Fibroblast of lung (primary cell): Measurements from ENCODE around the gene OTOG. TPM values are rescaled to one million over a fixed set of nuclear protein-coding genes. Genes with fewer than 3 reads are reported as not detected.
A peak's percentile ranks its signal among the peaks of the same experiment; 100 is the strongest.

Experiments used
- DNase-seq, 2 donors: peaks; one replicate each; pipeline versions ENCODE4 v3.0.0 to v3.0.0-alpha.2; 2010; ENCODE audit warnings: low read depth in 2 of 2
- H2AFZ ChIP-seq: 2 replicates; pipeline ENCODE4 v1.5.1; 2012; ENCODE audit warnings: low read length, control low read depth, inconsistent platforms
- H3K27ac ChIP-seq: 2 replicates; pipeline ENCODE4 v1.5.1; 2011; ENCODE audit warnings: low read length, control low read depth; ENCODE audit not compliant: insufficient read depth
- H3K27me3 ChIP-seq: 2 replicates; pipeline ENCODE4 v1.5.1; 2011; ENCODE audit warnings: mild to moderate bottlenecking, low read length; ENCODE audit not compliant: control insufficient read depth, insufficient read depth
- H3K36me3 ChIP-seq: 2 replicates; pipeline ENCODE4 v1.5.1; 2011; ENCODE audit warnings: low read length; ENCODE audit not compliant: control insufficient read depth, insufficient read depth
- H3K4me1 ChIP-seq: 2 replicates; pipeline ENCODE4 v1.5.1; 2011; ENCODE audit warnings: low read length; ENCODE audit not compliant: control insufficient read depth, insufficient read depth; ENCODE audit errors: extremely low read depth
- H3K4me2 ChIP-seq: 2 replicates; pipeline ENCODE4 v1.5.1; 2011; ENCODE audit warnings: low read length, control low read depth; ENCODE audit not compliant: insufficient read depth; ENCODE audit errors: extremely low read depth
- H3K4me3 ChIP-seq, 4 experiments: fragments of 200-600 bp in 1 of 4; sonication (generic) in 1 of 4; replicated peaks in 1 of 4; 2 replicates each; pipeline ENCODE4 v1.5.1; 2011 to 2016; ENCODE audit warnings: low read length in 4 of 4, low read depth in 3 of 4, mild to moderate bottlenecking in 3 of 4, control low read depth in 2 of 4, inconsistent platforms in 1 of 4, mixed read lengths in 1 of 4; ENCODE audit not compliant: insufficient read depth in 1 of 4; ENCODE audit errors: control extremely low read depth in 1 of 4
- H3K79me2 ChIP-seq: 2 replicates; pipeline ENCODE4 v1.5.1; 2012; ENCODE audit warnings: mild to moderate bottlenecking, low read length, inconsistent platforms; ENCODE audit not compliant: control insufficient read depth, insufficient read depth
- H3K9ac ChIP-seq: 2 replicates; pipeline ENCODE4 v1.5.1; 2011; ENCODE audit warnings: mild to moderate bottlenecking, low read length, control low read depth; ENCODE audit not compliant: insufficient read depth
- H3K9me3 ChIP-seq: 2 replicates; pipeline ENCODE4 v1.5.1; 2012; ENCODE audit warnings: low read depth, low read length; ENCODE audit not compliant: control insufficient read depth, insufficient read depth
- H4K20me1 ChIP-seq: 2 replicates; pipeline ENCODE4 v1.5.1; 2011; ENCODE audit warnings: low read length; ENCODE audit not compliant: control insufficient read depth, insufficient read depth; ENCODE audit errors: extremely low read depth
- EZH2 ChIP-seq: IDR thresholded peaks from 2 replicates; pipeline ENCODE4 v1.5.1; 2012; ENCODE audit warnings: low read length, control low read depth, mild to moderate bottlenecking; ENCODE audit errors: missing control alignments
- polyA plus RNA-seq, 2 donors: library from polyadenylated mRNA; depleted of rRNA in 1 of 2; stranded (reverse) in 1 of 2; unstranded in 1 of 2; fragments of >200 nt; gene quantifications; 2 replicates each; pipeline ENCODE4 v1.2.1, GENCODE V29; 2011 to 2012; ENCODE audit warnings: missing spikeins in 1 of 2
- total RNA-seq: library from RNA; depleted of rRNA; stranded (reverse); fragments of >200 nt; gene quantifications from 2 replicates; pipeline ENCODE4 v1.2.1, GENCODE V29; 2014
- TF ChIP-seq, protein P1 (sequence below), 2 donors: IDR thresholded peaks in 1 of 2; conservative IDR thresholded peaks in 1 of 2; 1 replicate in 1 of 2; 2 replicates in 1 of 2; pipeline ENCODE4 v1.5.1; 2011 to 2012; ENCODE audit warnings: low read length in 2 of 2, control low read depth in 1 of 2, inconsistent platforms in 1 of 2, low read depth in 1 of 2, mild to moderate bottlenecking in 1 of 2

The OTOG gene
- total and polyA plus RNA-seq, 2 donors (not counting 1 experiment from before 2014, with no cell fraction given) = not detected

DNA sequence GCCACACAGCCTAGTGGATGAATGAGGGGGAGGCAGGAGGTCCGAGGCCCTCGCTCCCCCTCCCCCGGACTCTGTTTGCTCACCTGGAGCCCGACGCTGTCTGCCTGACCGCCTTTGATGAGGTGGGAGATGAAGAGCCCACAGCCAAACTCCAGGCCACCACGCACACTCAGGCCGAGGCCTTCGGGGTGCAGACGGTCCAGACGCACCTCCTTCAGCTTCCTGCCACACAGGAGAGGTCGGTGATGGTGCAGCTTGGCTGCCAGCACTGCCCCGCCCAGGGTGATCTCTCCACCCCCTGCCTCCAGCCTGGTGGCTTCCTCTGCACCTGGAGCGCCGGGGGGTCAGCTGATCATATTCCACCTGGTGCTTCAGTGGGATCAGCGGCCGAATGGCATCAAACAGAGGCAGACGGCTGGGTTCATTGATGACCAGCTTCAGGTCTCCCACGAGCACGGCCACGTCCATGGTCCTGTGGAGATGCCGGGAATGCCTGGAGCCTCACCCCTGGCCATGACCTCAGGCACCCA, 15.9 kb upstream of the OTOG start:
- DNase-seq = no peak

DNA sequence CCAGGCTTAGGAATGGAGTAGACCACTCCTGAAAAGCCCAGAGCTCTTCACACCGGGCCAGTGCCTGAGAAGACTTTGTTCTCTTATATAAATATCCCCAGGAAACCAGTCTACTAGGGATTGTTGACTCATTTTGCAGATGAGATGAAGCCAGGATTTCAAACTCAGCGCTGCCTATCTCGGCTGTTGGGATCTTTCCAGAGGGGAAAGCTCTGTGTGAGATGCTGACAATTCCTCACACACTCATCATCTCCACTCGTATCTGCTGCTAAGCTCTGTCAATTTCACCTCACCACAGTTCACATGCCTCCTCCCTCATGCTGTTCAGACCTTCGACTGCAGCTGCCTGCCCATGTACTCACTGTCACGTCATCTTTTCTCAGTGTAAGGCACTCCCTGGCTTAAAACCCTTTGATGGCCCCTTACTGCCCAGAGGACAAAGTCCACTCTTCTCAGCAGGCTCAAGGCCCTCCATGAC, 15.4 kb upstream of the OTOG start:
- H3K4me1 ChIP-seq = no peaks in the 10 kb centered on the region
- DNase-seq = peak in 1 of 2 donors; percentile 63
- no peaks in the 10 kb centered on the region for H3K79me2 ChIP-seq
- H3K4me2 ChIP-seq = no peak overlapping the region
- H3K36me3 ChIP-seq = no peaks in the 10 kb centered on the region
- H3K27me3 ChIP-seq = peaks cover 2% of the 10 kb centered on the region
- no peak overlapping the region for H2AFZ ChIP-seq
- no peaks in the 10 kb centered on the region for H3K9me3 ChIP-seq
- TF ChIP-seq, protein P1, sequence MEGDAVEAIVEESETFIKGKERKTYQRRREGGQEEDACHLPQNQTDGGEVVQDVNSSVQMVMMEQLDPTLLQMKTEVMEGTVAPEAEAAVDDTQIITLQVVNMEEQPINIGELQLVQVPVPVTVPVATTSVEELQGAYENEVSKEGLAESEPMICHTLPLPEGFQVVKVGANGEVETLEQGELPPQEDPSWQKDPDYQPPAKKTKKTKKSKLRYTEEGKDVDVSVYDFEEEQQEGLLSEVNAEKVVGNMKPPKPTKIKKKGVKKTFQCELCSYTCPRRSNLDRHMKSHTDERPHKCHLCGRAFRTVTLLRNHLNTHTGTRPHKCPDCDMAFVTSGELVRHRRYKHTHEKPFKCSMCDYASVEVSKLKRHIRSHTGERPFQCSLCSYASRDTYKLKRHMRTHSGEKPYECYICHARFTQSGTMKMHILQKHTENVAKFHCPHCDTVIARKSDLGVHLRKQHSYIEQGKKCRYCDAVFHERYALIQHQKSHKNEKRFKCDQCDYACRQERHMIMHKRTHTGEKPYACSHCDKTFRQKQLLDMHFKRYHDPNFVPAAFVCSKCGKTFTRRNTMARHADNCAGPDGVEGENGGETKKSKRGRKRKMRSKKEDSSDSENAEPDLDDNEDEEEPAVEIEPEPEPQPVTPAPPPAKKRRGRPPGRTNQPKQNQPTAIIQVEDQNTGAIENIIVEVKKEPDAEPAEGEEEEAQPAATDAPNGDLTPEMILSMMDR (conservative IDR thresholded peaks at IDR 0.05 in 1 of 2, IDR thresholded peaks at IDR 0.05 in 1 of 2; ENCODE audit: low read depth in 1 of 2, low read length in 2 of 2) = no peak
- no peak for TF ChIP-seq EZH2
- H3K4me3 ChIP-seq = no peak overlapping the region
- no peak overlapping the region for H3K9ac ChIP-seq
- H4K20me1 ChIP-seq = no peaks in the 10 kb centered on the region
- no peak overlapping the region for H3K27ac ChIP-seq

More for the DNA sequence above, 15.9 kb upstream of the OTOG start:
- Histone ChIP-seq H3K27ac (no peak overlapping the region), H3K4me3 (no peak overlapping the region), H4K20me1 (no peaks in the 10 kb centered on the region), H3K9ac (no peak overlapping the region), H3K4me1 (no peaks in the 10 kb centered on the region), H3K9me3 (no peaks in the 10 kb centered on the region), H3K36me3 (no peaks in the 10 kb centered on the region), H3K27me3 (peaks cover 2% of the 10 kb centered on the region), H2AFZ (no peak overlapping the region), H3K4me2 (no peak overlapping the region), H3K79me2 (no peaks in the 10 kb centered on the region)
- TF ChIP-seq, protein P1 (conservative IDR thresholded peaks at IDR 0.05 in 1 of 2, IDR thresholded peaks at IDR 0.05 in 1 of 2; ENCODE audit: low read depth in 1 of 2, low read length in 2 of 2) = no peak
- no peak for TF ChIP-seq EZH2

DNA sequence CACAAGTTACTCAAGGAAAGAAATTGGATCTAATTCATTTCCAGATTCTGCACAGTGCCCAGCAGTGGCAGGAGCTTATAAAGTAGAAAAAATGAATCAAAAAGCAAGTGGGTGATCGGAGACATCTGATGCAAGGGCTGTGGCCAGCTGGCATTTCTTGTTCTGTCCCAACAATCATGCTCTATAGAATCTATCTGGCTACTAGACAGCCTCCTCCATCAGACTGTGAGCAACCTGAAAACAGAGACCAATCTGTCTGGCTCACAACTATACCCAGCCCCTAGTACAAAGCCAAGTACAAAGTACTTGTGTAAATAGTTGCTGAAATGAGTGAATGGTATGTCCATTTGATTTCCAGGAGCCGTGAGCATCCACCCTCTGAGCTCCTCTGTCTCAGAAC, 14.3 kb upstream of the OTOG start:
- no peak overlapping the region for H3K9ac ChIP-seq
- no peak overlapping the region for H2AFZ ChIP-seq
- H3K27ac ChIP-seq = no peak overlapping the region
- TF ChIP-seq EZH2 = no peak
- TF ChIP-seq, protein P1 (conservative IDR thresholded peaks at IDR 0.05 in 1 of 2, IDR thresholded peaks at IDR 0.05 in 1 of 2; ENCODE audit: low read depth in 1 of 2, low read length in 2 of 2) = no peak
- H3K27me3 ChIP-seq = peaks cover 2% of the 10 kb centered on the region
- H3K4me2 ChIP-seq = no peak overlapping the region
- no peaks in the 10 kb centered on the region for H3K4me1 ChIP-seq
- no peaks in the 10 kb centered on the region for H4K20me1 ChIP-seq
- H3K9me3 ChIP-seq = no peaks in the 10 kb centered on the region
- H3K36me3 ChIP-seq = no peaks in the 10 kb centered on the region
- no peak for DNase-seq
- H3K79me2 ChIP-seq = no peaks in the 10 kb centered on the region
- H3K4me3 ChIP-seq = no peak overlapping the region
